ENCODE measurements around the gene SMYD3.

SMYD3 gene

GRCh38 chr1:245751726-245752470 lies 755.2 kb downstream of the SMYD3 start:
- Histone ChIP-seq H3K27me3 (ENCODE audit: insufficient read depth, poor library complexity, severe bottlenecking) (no peaks in the 10 kb centered on the region), H3K27ac (replicated peaks) (no peak overlapping the region), H3K4me3 (replicated peaks; ENCODE audit: insufficient read depth, low read length) (no peak overlapping the region)
- TF ChIP-seq GABPA (IDR thresholded peaks at IDR 0.05; ENCODE audit: low read depth) (no peak), SPI1 (IDR thresholded peaks at IDR 0.05; ENCODE audit: borderline replicate concordance, low read depth) (no peak), CTCF (IDR thresholded peaks at IDR 0.05; ENCODE audit: insufficient read depth, low read length) (no peak), REST (IDR thresholded peaks at IDR 0.05; ENCODE audit: insufficient replicate concordance, low read depth) (no peak), POLR2AphosphoS5 (IDR thresholded peaks at IDR 0.05; ENCODE audit: low read depth) (no peak)
- DNase-seq (ENCODE audit: low read depth in 1 of 2, low spot score in 1 of 2) = no peak

- Histone ChIP-seq H3K27ac (replicated peaks) (no peak overlapping the region), H3K4me3 (replicated peaks; ENCODE audit: insufficient read depth, low read length) (no peak overlapping the region), H3K27me3 (ENCODE audit: insufficient read depth, poor library complexity, severe bottlenecking) (no peaks in the 10 kb centered on the region)
- TF ChIP-seq REST (IDR thresholded peaks at IDR 0.05; ENCODE audit: insufficient replicate concordance, low read depth) (no peak), SPI1 (IDR thresholded peaks at IDR 0.05; ENCODE audit: borderline replicate concordance, low read depth) (no peak), GABPA (IDR thresholded peaks at IDR 0.05; ENCODE audit: low read depth) (no peak), POLR2AphosphoS5 (IDR thresholded peaks at IDR 0.05; ENCODE audit: low read depth) (no peak), CTCF (IDR thresholded peaks at IDR 0.05; ENCODE audit: insufficient read depth, low read length) (no peak)
- peak in 1 of 2 experiments; percentile 5 for DNase-seq (ENCODE audit: low read depth in 1 of 2, low spot score in 1 of 2)
Measured at GRCh38 chr1:245751116-245751515, 756.0 kb downstream of the SMYD3 start.

GRCh38 chr1:245750261-245750660 lies 756.8 kb downstream of the SMYD3 start:
- TF ChIP-seq GABPA (IDR thresholded peaks at IDR 0.05; ENCODE audit: low read depth) = no peak
- no peak for TF ChIP-seq REST (IDR thresholded peaks at IDR 0.05; ENCODE audit: insufficient replicate concordance, low read depth)
- TF ChIP-seq POLR2AphosphoS5 (IDR thresholded peaks at IDR 0.05; ENCODE audit: low read depth) = no peak
- TF ChIP-seq SPI1 (IDR thresholded peaks at IDR 0.05; ENCODE audit: borderline replicate concordance, low read depth) = no peak
- no peak for TF ChIP-seq CTCF (IDR thresholded peaks at IDR 0.05; ENCODE audit: insufficient read depth, low read length)
- Histone ChIP-seq H3K4me3 (replicated peaks; ENCODE audit: insufficient read depth, low read length) (no peak overlapping the region), H3K27me3 (ENCODE audit: insufficient read depth, poor library complexity, severe bottlenecking) (no peaks in the 10 kb centered on the region)

More at GRCh38 chr1:245750261-245750660, 756.8 kb downstream of the SMYD3 start:
- H3K27ac ChIP-seq (replicated peaks) = no peak overlapping the region
- DNase-seq (ENCODE audit: low read depth in 1 of 2, low spot score in 1 of 2) = no peak
